ENCODE measurements around the gene SORCS1.

- TF ChIP-seq, protein P1, sequence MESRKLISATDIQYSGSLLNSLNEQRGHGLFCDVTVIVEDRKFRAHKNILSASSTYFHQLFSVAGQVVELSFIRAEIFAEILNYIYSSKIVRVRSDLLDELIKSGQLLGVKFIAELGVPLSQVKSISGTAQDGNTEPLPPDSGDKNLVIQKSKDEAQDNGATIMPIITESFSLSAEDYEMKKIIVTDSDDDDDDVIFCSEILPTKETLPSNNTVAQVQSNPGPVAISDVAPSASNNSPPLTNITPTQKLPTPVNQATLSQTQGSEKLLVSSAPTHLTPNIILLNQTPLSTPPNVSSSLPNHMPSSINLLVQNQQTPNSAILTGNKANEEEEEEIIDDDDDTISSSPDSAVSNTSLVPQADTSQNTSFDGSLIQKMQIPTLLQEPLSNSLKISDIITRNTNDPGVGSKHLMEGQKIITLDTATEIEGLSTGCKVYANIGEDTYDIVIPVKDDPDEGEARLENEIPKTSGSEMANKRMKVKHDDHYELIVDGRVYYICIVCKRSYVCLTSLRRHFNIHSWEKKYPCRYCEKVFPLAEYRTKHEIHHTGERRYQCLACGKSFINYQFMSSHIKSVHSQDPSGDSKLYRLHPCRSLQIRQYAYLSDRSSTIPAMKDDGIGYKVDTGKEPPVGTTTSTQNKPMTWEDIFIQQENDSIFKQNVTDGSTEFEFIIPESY (IDR thresholded peaks at IDR 0.05): no peak
- TF ChIP-seq, protein P2, sequence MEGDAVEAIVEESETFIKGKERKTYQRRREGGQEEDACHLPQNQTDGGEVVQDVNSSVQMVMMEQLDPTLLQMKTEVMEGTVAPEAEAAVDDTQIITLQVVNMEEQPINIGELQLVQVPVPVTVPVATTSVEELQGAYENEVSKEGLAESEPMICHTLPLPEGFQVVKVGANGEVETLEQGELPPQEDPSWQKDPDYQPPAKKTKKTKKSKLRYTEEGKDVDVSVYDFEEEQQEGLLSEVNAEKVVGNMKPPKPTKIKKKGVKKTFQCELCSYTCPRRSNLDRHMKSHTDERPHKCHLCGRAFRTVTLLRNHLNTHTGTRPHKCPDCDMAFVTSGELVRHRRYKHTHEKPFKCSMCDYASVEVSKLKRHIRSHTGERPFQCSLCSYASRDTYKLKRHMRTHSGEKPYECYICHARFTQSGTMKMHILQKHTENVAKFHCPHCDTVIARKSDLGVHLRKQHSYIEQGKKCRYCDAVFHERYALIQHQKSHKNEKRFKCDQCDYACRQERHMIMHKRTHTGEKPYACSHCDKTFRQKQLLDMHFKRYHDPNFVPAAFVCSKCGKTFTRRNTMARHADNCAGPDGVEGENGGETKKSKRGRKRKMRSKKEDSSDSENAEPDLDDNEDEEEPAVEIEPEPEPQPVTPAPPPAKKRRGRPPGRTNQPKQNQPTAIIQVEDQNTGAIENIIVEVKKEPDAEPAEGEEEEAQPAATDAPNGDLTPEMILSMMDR (IDR thresholded peaks at IDR 0.05; ENCODE audit: low read depth, low read length, missing input control): no peak
- TF ChIP-seq EGR1 (IDR thresholded peaks at IDR 0.05; ENCODE audit: low read depth in 2 of 2): no peak
- no peak for TF ChIP-seq FOXA1 (IDR thresholded peaks at IDR 0.05)
Measured at GRCh38 chr10:106857728-106858127, 306.8 kb downstream of the SORCS1 start.
